Lung (tissue), 12 donors: ENCODE data around the gene CDK9. TPM values are rescaled to one million over a fixed set of nuclear protein-coding genes. Genes with fewer than 3 reads are reported as not detected.
A peak's percentile ranks its signal among the peaks of the same experiment; 100 is the strongest.

ENCODE experiments used
- ATAC-seq: fragments of 200-7000 bp; cut with Tn5 transposase; one replicate; pipeline ENCODE4 v1.9.1; 2020; ENCODE audit warnings: moderate number of reproducible peaks; ENCODE audit not compliant: insufficient read depth, low FRiP score
- DNase-seq, 3 donors: peaks; one replicate each; pipeline ENCODE4 v3.0.0-alpha.2; 2013 to 2017
- H3K27ac ChIP-seq, 2 donors: one replicate each; pipeline ENCODE4 v1.5.1; 2013; ENCODE audit warnings: mild to moderate bottlenecking in 2 of 2, moderate library complexity in 2 of 2, control low read depth in 1 of 2, inconsistent platforms in 1 of 2, low read depth in 1 of 2, low read length in 1 of 2
- H3K27me3 ChIP-seq, 3 donors: one replicate each; pipeline ENCODE4 v1.5.1; 2013; ENCODE audit warnings: low read length in 2 of 3; ENCODE audit not compliant: control insufficient read depth in 3 of 3, insufficient read depth in 3 of 3
- H3K36me3 ChIP-seq, 4 donors: one replicate each; pipeline ENCODE4 v1.5.1; 2013; ENCODE audit warnings: low read length in 4 of 4, mild to moderate bottlenecking in 1 of 4, moderate library complexity in 1 of 4; ENCODE audit not compliant: control insufficient read depth in 4 of 4, insufficient read depth in 4 of 4
- H3K4me1 ChIP-seq, 5 donors: one replicate each; pipeline ENCODE4 v1.5.1; 2013; ENCODE audit warnings: low read length in 5 of 5, mild to moderate bottlenecking in 2 of 5, moderate library complexity in 1 of 5; ENCODE audit not compliant: control insufficient read depth in 5 of 5, insufficient read depth in 5 of 5
- H3K4me3 ChIP-seq: one replicate; pipeline ENCODE4 v1.5.1; 2013; ENCODE audit warnings: mild to moderate bottlenecking, control low read depth, moderate library complexity
- H3K9ac ChIP-seq, 2 donors: one replicate each; pipeline ENCODE4 v1.5.1; 2013; ENCODE audit warnings: low read length in 2 of 2, control low read depth in 1 of 2; ENCODE audit not compliant: insufficient read depth in 1 of 2
- H3K9me3 ChIP-seq, 4 donors: one replicate each; pipeline ENCODE4 v1.5.1; 2013; ENCODE audit warnings: low read length in 3 of 4, mild to moderate bottlenecking in 1 of 4, moderate library complexity in 1 of 4; ENCODE audit not compliant: control insufficient read depth in 4 of 4, insufficient read depth in 3 of 4
- WGBS, 2 donors: extraction: QIAGEN DNeasy Blood & Tissue Kit; methylation state at CpG; one replicate each; pipeline ENCODE4 v1.1.7; 2013; 5-methylcytosine and 5-hydroxymethylcytosine counted together
- polyA plus RNA-seq, 2 donors: library from polyadenylated mRNA; stranded (reverse); fragments of 200-250 nt; gene quantifications; one replicate each; pipeline ENCODE4 v1.2.1, GENCODE V29; 2013
- total RNA-seq, 2 donors: library from RNA; depleted of rRNA in 1 of 2; stranded (reverse); fragments of >200 nt in 1 of 2; gene quantifications; one replicate each; pipeline ENCODE4 v1.2.1, GENCODE V29; 2014 to 2021
- TF ChIP-seq, protein P1 (sequence below): IDR thresholded peaks from 2 replicates; pipeline ENCODE4 v1.5.1; 2012; ENCODE audit warnings: mild to moderate bottlenecking; ENCODE audit errors: control extremely low read depth, extremely low read depth
- donor health status: control.
- donor health status: control.
- donor health status: Bipolar disorder and iron deficiency.
- donor health status: healthy.
- donor health status: DM: yes; HTN: yes; CAD: no.

CDK9 gene
- total and polyA plus RNA-seq, 4 donors = 53.9 to 97.9 (median 55.4) TPM

DNA sequence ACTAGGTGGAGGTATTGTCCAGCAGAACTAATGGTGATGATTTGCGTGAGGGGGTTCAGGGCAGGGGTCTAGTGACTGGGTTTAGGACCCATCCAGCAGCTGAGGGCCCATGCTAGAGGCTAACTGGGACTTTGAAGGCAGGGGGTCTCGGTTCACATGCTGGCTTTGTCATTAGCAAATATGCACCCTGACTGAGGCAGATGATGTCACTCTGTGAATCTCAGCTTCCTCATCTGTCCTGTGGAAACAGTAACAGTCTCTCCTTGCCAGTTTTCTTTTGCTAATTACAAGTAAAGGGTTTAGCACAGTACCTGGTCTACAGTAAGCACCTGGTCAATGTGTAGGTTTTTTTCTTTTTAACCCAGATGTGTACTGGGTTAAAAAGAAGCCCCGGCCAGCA lies 12.6 kb upstream of the CDK9 start:
- peaks cover 0 to 3% (median under 1%) of the 10 kb centered on the region in 4 donors for H3K36me3 ChIP-seq
- H3K4me3 ChIP-seq = no peak overlapping the region
- TF ChIP-seq, protein P1, sequence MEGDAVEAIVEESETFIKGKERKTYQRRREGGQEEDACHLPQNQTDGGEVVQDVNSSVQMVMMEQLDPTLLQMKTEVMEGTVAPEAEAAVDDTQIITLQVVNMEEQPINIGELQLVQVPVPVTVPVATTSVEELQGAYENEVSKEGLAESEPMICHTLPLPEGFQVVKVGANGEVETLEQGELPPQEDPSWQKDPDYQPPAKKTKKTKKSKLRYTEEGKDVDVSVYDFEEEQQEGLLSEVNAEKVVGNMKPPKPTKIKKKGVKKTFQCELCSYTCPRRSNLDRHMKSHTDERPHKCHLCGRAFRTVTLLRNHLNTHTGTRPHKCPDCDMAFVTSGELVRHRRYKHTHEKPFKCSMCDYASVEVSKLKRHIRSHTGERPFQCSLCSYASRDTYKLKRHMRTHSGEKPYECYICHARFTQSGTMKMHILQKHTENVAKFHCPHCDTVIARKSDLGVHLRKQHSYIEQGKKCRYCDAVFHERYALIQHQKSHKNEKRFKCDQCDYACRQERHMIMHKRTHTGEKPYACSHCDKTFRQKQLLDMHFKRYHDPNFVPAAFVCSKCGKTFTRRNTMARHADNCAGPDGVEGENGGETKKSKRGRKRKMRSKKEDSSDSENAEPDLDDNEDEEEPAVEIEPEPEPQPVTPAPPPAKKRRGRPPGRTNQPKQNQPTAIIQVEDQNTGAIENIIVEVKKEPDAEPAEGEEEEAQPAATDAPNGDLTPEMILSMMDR = no peak
- DNase-seq (no peak), ATAC-seq (no peak)
- WGBS, 2 donors = 83 to 90% methylated on average over 3 of the region's 3 CpGs
- no peaks in the 10 kb centered on the region for H3K9me3 ChIP-seq
- H3K27me3 ChIP-seq = no peaks in the 10 kb centered on the region
- no peak overlapping the region for H3K9ac ChIP-seq
- peaks cover 0 to 13% (median 1%) of the 10 kb centered on the region in 5 donors for H3K4me1 ChIP-seq
- H3K27ac ChIP-seq = no peak overlapping the region

DNA sequence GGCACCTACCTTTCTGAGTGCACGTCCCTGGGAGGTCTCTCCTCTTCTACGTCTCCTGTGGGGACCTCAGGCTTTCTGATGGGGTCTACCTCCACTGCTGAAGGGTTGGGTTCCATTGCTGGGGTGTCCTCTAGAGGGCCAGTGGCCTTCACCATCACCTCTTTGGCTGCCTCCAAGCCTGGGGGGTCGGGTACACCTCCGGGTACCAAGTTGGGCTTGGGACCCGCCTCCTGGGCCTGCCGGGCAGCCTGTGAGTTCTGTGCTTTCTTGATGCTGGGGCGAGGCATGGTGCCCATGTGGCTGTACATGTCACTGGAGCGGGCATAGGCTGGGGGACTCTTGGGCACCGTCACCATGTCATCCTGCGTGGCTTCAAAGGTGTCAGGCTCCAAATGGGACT lies 11.9 kb upstream of the CDK9 start:
- H3K27me3 ChIP-seq = no peaks in the 10 kb centered on the region

DNA sequence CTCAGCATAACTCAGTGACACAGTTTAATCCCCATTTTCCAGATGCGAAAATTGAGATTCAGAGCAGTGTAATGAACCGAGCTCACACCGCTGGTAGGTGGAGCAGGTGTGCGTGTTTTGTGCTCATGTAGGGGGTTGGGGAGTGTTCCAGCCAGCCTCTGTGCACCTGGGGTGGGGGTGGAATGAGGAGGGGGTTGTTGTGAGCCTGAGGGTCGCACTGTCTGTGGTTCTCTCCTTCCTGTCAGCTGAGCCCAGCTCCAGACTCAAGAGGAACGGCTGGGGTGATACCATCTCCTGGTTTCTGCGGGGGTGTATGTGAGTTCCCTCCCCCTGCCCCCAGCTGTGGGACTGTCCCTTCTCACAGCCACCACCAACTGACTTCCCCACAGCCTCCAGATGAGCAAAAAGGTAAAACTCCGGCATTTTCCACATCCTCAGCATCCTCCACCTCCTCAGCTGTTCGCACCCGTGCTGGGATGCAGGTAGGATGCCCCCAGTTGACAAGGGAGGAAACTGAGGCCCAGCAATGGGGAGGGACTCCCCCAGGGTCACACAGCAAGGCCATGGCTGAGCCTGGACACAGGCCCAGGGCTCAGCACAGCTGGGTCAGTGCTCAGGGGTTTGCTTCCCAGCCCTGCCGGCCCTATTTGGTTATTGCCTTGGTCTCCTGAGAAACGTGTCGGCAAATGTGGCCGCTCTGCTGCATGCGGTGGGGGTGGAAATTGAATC lies 9.5 kb upstream of the CDK9 start:
- peaks cover 0 to 10% (median 4%) of the 10 kb centered on the region in 5 donors for H3K4me1 ChIP-seq
- H3K9me3 ChIP-seq = no peaks in the 10 kb centered on the region
- H3K27ac ChIP-seq = peak overlapping the region in 1 of 2 donors; percentile 71
- TF ChIP-seq, protein P1 = no peak
- ATAC-seq (no peak), DNase-seq (peak in 1 of 3 donors; percentile 28)
- H3K9ac ChIP-seq = no peak overlapping the region
- no peaks in the 10 kb centered on the region for H3K27me3 ChIP-seq
- WGBS, 2 donors = 29 to 59% methylated on average over 15 of the region's 15 CpGs
- peaks cover 0 to 3% (median under 1%) of the 10 kb centered on the region in 4 donors for H3K36me3 ChIP-seq
- no peak overlapping the region for H3K4me3 ChIP-seq

More for the DNA sequence above, 11.9 kb upstream of the CDK9 start:
- Histone ChIP-seq H3K4me3 (no peak overlapping the region), H3K9me3 (no peaks in the 10 kb centered on the region), H3K4me1 (peaks cover 0 to 18% (median 3%) of the 10 kb centered on the region in 5 donors), H3K27ac (no peak overlapping the region), H3K9ac (no peak overlapping the region), H3K36me3 (peaks cover 0 to 3% (median under 1%) of the 10 kb centered on the region in 4 donors)
- DNase-seq (no peak), ATAC-seq (no peak)
- 89 to 94% methylated on average over 10 of the region's 10 CpGs for WGBS, 2 donors
- TF ChIP-seq, protein P1 = no peak

DNA sequence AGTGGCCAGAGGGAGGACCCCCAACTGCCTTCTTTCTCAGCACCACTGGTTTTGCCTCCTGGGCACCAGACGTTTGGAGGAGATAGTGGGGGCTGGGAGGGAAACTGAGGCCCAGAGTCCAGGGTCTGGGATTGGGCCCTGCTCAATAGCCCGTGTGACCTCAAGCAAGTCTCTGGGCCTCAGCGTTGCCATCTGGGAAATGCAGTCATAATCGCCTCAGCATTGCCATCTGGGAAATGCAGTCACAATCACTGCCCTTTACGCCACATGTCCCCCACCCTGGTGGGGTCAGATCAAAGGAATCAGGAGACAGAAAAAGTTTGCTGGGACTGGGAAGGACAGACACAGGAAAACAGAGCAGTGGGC lies 8.9 kb upstream of the CDK9 start:
- H3K9me3 ChIP-seq = no peaks in the 10 kb centered on the region
- peaks cover 0 to 3% (median under 1%) of the 10 kb centered on the region in 4 donors for H3K36me3 ChIP-seq
- peaks cover 0 to 10% (median 4%) of the 10 kb centered on the region in 5 donors for H3K4me1 ChIP-seq
- no peak overlapping the region for H3K9ac ChIP-seq
- peak overlapping the region in 1 of 2 donors; percentile 71 for H3K27ac ChIP-seq
- DNase-seq = no peak
- no peak overlapping the region for H3K4me3 ChIP-seq
- no peak for ATAC-seq
- TF ChIP-seq, protein P1 = no peak
- WGBS, 2 donors = 42 to 55% methylated on average over 5 of the region's 5 CpGs
- H3K27me3 ChIP-seq = no peaks in the 10 kb centered on the region
